Esophagus squamous epithelium (tissue), 4 donors: ENCODE results near the gene WDR87.

Experiments used
- CTCF ChIP-seq, 6 experiments: fragments of 450-650 bp in 4 of 6; fragments of 200-600 bp in 2 of 6; sonication (generic) in 2 of 6; IDR thresholded peaks; one replicate each; pipeline ENCODE4 v1.5.1; 2016 to 2019; ENCODE audit warnings: antibody characterized with exemption in 6 of 6, mild to moderate bottlenecking in 4 of 6, moderate library complexity in 4 of 6
- POLR2A ChIP-seq, 4 donors: fragments of 450-650 bp; IDR thresholded peaks; one replicate each; pipeline ENCODE4 v1.6.1; 2017; ENCODE audit warnings: antibody characterized with exemption in 4 of 4, mild to moderate bottlenecking in 4 of 4, moderate library complexity in 3 of 4

GRCh38 chr19:37885392-37885791 is 21.0 kb downstream of the WDR87 start:
- no peak for TF ChIP-seq CTCF (IDR thresholded peaks at IDR 0.05)
- no peak for TF ChIP-seq POLR2A (IDR thresholded peaks at IDR 0.05)
